GM19463 (cell line): ENCODE results near the gene RBMY1F.
"Not testable (repeated sequence)": the region's sequence is repeated elsewhere in the genome, so short reads cannot be mapped to it uniquely, and the experiment has no call there.

ENCODE experiments used
- ATAC-seq: cut with Tn5 transposase; IDR thresholded peaks from one replicate; pipeline ENCODE4 v1.9.1; 2021; ENCODE audit warnings: mild to moderate bottlenecking, moderate library complexity; ENCODE audit not compliant: unreplicated experiment

RBMY1F gene

DNA sequence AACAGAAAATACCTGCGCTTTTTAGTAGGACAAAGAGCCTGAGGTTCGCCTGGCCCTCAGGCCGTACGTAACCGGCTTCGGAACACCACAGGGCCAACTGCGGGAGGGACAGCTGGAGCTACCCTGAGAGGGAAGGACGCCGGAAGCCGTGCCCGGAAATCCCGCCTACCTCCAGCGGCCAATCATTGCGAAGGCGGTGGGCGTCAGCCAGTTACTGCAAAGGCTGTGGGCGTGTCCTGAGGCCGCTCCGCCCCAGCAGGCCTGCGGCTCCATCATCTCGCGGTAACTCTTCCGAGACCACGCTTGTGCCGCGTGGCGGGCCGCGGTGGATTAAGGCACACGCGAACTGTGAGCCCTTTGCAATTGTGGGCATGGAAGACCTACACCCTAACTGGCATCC, at the start of gene RBMY1F:
Gene RBMY1F, minus strand, starts transcription at position 101 of the 400 bp plus-strand sequence. CDS start 1,954 bp downstream, outside the sequence.
- ATAC-seq = not testable (repeated sequence)

DNA sequence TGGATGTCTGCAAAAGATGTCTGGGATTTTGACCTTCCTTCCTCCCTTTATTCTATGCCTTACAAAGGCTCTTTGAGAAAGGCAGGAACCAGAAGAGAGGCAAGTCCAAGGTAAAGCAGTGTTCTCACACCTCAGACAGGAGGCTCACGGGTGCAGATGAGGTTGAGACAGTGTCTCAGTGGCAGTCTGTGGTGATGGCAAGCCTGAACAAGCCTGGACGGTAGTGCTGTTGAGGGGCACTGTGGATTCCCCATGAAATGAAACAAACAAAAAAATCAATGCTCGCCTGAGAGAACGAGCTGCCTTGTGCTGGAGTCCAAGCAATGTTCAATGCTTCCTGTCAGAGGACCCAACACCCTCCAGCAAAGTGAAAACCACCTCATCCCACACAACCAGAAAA, 31.6 kb downstream of the RBMY1F start:
- not testable (repeated sequence) for ATAC-seq

GRCh38 chrY:22141011-22141695, 41.6 kb downstream of the RBMY1F start:
- ATAC-seq = not testable (repeated sequence)

- ATAC-seq = not testable (repeated sequence)
Observed at GRCh38 chrY:22134719-22135118, 48.0 kb downstream of the RBMY1F start.

GRCh38 chrY:22130494-22130893, 52.2 kb downstream of the RBMY1F start:
- not testable (repeated sequence) for ATAC-seq
